HG02623 (cell line): ENCODE measurements around the gene XPR1.
"Not testable (repeated sequence)": the region's sequence is repeated elsewhere in the genome, so short reads cannot be mapped to it uniquely, and the experiment has no call there.

Experiments used
- ATAC-seq: cut with Tn5 transposase; IDR thresholded peaks from one replicate; pipeline ENCODE4 v1.9.1; 2021; ENCODE audit warnings: moderate library complexity; ENCODE audit not compliant: unreplicated experiment

Gene XPR1

GRCh38 chr1:180642781-180643180, 11.0 kb downstream of the XPR1 start:
- no peak for ATAC-seq

- ATAC-seq: no peak
These were observed 11.9 kb downstream of the XPR1 start for GRCh38 chr1:180643693-180644092.

GRCh38 chr1:180644526-180645192, 12.8 kb downstream of the XPR1 start:
- no peak for ATAC-seq

GRCh38 chr1:180645261-180645660, 13.4 kb downstream of the XPR1 start:
- ATAC-seq: not testable (repeated sequence)

GRCh38 chr1:180646093-180646492, 14.3 kb downstream of the XPR1 start:
- ATAC-seq: no peak

DNA sequence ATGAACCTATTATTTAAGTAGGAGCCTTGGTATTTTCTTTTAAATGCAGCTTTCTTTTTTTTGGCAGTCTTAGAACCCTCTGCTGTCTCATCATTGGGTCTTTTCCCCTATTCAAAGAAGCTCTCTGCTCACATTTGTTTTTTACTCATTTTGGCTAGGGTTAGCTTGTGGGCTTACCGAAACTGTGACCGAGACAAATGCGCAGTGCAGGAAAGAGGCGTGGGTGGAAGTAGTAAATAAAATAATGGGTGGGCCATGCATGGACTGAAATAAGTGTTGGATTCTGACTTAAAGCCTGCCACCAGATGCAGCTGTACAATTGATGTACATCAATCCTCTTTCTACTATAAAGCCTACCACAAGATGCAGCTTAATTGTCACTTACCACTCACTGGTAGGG, 14.7 kb downstream of the XPR1 start:
- ATAC-seq: no peak

DNA sequence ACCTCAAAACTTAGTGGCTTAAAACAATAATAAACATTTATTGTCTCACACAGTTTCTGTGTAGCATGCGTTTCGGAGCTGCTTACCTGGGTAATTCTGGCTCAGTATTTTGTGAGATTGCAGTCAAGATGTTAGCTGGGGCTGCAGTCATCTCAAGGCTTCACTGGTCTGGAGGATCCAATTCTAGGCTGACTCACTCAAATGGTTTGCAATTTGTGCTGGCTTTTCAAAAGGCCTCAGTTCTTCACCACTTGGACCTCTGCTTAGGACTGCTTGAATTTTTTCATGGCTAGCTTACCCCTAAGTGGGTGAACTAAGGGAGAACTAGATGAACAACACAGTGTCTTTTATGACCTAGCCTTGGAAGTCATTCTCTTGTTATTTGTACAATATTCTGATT, 21.0 kb downstream of the XPR1 start:
- no peak for ATAC-seq

GRCh38 chr1:180662709-180663108, 30.9 kb downstream of the XPR1 start:
- no peak for ATAC-seq

DNA sequence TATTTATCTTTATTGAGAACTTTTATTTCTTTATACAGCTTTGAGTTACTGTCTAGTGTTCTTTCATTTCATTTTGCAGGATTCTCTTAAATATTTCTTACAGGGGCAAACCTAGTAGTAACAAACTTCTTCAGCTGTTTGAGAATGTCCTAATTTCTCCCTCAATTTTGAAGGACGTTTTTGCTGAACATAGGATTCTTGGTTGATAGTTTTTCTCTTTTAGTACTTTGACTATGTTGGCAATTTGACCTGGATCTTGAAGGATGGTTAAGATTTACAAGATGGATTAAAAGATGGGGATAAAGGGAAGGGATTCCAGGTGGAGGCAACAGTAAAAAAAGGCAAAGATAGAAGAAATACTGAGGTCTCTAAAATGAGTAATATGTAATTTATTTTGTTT, 38.9 kb downstream of the XPR1 start:
- no peak for ATAC-seq

DNA sequence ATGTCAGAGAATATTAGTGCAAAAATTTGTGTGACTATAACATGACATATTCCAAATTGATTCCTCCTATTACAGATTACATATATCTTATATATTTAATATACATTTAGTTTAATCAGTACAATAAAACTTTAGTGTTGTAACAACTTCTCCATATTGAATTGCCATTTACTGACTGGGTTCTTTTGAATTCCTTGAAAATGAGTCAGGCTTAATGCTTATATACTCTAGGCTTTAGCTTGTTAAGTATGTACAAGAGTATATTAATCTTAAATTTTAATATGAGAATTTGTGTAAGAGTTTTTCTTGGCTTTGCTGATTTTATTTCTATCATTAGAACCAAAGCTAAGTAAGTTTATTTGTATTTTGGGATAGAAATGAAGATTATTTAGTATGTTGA, 40.3 kb downstream of the XPR1 start:
- no peak for ATAC-seq

DNA sequence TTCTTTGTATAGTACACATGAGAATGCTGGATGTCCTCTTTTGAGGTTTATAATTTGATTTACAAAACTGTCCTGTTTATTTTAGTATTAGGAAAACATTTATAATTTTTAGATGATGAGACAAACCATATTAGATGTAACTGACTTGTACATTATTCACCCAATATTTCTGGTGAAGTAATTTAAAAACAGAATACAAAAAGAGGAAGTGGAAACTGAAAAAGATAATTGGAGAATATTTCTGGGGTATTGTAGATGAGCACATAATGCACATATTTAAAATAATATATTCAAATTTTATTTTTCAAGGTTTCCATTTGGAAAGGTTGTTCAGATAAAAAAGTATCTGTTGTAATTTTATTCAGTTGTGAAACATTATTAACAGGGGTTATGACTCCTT, 40.7 kb downstream of the XPR1 start:
- ATAC-seq: no peak

GRCh38 chr1:180674603-180675530, 43.0 kb downstream of the XPR1 start:
- no peak for ATAC-seq

DNA sequence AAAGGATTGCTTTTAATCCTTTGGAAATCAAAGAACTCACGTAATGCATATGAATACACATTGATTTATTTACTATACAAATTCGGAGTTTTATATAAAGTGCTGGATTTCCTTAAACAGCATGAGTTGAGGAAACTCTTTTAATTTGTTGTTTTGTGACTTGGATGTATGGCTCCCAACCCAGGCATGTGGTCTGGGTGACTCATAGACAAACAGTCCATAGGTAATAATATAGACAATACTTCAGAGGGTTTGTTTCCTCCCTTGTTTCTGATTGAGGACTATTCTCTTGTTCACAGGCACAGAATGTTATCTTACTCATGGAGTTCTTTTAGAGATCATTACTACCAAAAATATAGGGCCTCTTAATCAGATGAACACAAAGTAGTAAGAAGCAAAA, 43.8 kb downstream of the XPR1 start:
- ATAC-seq: no peak

DNA sequence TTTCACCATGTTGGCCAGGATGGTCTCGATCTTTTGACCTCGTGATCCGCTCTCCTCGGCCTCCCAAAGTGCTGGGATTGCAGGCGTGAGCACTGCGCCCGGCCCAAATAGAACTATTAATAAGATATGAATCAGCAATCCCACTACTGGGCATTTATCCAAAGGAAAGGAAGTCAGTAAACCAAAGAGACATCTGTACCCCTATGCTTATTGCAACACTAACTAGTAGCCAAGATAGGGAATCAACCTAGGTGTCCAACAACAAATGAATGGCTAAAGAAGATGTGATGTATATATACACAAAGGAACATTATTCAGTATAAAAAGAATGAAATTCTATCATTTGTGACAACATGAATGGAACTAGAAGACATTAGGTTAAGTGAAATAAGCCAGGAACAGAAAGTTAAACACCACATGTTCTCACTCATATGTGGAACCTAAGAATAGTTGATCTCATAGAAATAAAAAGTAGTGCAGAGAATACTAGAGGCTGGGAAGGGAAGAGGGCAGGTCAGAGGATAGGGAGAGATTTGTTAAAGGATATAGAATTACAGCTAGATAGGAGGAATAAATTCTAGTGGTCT, 48.8 kb downstream of the XPR1 start:
- no peak for ATAC-seq

GRCh38 chr1:180683117-180683516, 51.3 kb downstream of the XPR1 start:
- not testable (repeated sequence) for ATAC-seq

DNA sequence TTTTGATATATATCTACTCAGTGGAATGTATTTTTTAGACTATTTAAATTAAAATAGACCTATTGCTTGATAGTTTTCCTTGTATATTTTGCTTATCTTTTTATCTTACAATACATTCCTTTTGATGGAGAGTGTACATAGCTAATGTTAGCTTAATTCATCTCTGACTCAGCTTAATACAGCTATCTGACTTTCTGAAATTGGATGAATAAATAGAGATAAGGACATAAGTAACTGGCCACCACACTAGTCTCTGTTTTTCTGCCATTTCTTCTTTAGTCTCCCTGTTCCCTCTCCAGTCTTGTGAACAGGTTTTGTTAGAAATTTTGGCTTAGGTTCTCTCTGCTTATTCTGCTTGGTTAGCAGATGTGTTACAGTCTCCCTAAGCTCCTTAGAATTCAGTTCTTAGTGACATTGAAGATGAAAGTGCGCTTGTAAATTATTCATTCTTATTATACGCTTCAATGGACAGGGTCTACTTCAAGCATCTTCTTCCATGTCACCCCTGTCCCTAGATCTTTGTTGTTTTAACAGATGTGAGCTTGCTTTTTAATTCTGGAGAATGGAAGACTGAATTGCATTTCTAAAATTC, 59.6 kb downstream of the XPR1 start:
- no peak for ATAC-seq

GRCh38 chr1:180693564-180694244, 61.9 kb downstream of the XPR1 start:
- no peak for ATAC-seq

GRCh38 chr1:180695282-180695681, 63.5 kb downstream of the XPR1 start:
- ATAC-seq: no peak

DNA sequence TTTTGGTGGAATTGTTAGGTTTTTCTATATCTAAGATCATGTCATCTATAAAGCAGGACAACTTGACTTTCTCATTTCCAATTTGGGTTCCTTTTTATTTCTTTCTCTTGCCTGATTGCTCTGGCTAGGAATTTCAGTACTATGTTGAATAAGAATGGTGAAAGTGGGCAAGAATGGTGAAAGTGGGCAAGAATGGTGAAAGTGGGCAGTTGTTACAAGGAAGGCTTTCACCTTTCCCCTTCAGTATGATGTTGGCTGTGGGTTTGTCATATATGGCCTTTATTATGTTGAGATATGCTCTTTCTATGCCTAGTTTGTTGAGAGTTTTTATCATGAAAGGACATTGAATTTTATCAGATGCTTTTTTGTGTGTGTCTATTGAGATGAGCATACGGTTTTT, 64.5 kb downstream of the XPR1 start:
- ATAC-seq: no peak

DNA sequence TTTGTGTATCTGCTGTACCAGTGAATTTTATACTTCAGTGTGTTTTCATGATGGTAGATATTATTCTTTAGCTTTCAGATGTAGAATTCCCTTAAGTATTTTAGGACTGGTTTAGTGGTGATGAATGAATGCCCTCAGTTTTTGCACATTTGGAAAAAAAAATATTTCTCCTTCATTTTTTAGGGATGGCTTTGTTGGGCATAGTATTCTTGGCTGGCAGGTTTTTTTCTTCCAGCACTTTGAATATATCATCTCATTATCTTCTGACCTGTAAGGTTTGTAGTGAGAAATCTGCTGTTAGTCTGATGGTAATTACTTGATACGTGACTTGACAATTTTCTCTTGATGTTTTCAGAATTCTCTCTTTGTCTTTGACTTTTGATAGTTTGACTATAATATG, 66.8 kb downstream of the XPR1 start:
- no peak for ATAC-seq

GRCh38 chr1:180702376-180702775, 70.6 kb downstream of the XPR1 start:
- ATAC-seq: not testable (repeated sequence)
